ENCODE measurements around the gene ZNF335.

ZNF335 gene

DNA sequence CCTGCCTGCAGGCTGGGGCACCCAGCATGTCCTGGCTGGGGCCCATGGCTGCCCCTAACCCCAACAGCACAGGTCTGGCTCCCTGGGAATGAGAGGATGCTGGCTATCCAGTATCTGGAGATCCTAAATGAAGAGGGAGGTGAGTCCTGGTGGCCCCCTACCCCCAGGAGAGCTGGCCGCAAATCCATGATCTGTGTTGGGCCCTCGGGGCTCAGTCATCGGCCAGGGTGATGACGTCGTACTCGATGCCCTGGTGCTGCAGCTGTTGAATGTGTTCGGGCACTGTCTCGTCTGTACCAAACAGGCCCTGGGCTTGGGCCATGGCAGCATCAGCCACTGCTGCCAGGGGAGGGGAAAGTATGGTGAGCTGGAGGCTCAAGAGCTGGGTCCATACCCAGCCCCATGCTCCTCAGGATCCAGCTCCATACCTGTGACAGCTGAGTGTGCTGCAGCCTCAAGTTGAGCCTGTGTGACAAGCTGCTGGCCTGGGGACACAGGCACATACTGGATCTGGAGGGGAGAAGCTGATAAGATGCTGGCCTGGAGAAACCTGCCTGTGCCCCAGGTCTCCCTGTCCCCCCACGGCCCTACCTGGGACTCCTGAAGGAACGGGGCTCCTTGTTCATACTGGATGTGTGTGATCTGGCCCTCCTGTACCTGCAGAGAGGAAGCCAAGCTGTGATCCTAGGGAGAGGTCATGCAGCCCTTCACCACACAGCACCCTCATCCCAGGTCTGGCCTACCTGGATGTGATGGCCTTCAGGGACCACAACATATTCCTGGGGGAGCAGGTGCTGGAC lies 23.1 kb downstream of the ZNF335 start:
- Histone ChIP-seq H2AFZ (ENCODE audit: low read length) (no peak overlapping the region), H3K36me3 (ENCODE audit: insufficient read depth, low read length) (peaks cover 97% of the 10 kb centered on the region), H3K4me2 (ENCODE audit: low read length) (no peak overlapping the region), H3K9me3 (ENCODE audit: low read length) (no peaks in the 10 kb centered on the region), H3K27me3 (ENCODE audit: insufficient read depth, low read length) (no peaks in the 10 kb centered on the region), H4K20me1 (ENCODE audit: insufficient read depth, low read length) (no peaks in the 10 kb centered on the region), H3K4me1 (ENCODE audit: insufficient read depth, low read length, severe bottlenecking) (no peaks in the 10 kb centered on the region), H3F3A (ENCODE audit: insufficient read depth, low read length) (no peaks in the 10 kb centered on the region), H3K9me2 (ENCODE audit: low read depth, low read length) (no peaks in the 10 kb centered on the region), H3K79me2 (ENCODE audit: insufficient read depth, low read length) (no peaks in the 10 kb centered on the region), H3K4me3 (ENCODE audit: low read depth, low read length, poor library complexity, severe bottlenecking) (no peak overlapping the region), H3K9ac (ENCODE audit: low read length) (no peak overlapping the region), H3K27ac (ENCODE audit: low read depth, low read length, poor library complexity, severe bottlenecking) (no peak overlapping the region)
- TF ChIP-seq, protein P1, sequence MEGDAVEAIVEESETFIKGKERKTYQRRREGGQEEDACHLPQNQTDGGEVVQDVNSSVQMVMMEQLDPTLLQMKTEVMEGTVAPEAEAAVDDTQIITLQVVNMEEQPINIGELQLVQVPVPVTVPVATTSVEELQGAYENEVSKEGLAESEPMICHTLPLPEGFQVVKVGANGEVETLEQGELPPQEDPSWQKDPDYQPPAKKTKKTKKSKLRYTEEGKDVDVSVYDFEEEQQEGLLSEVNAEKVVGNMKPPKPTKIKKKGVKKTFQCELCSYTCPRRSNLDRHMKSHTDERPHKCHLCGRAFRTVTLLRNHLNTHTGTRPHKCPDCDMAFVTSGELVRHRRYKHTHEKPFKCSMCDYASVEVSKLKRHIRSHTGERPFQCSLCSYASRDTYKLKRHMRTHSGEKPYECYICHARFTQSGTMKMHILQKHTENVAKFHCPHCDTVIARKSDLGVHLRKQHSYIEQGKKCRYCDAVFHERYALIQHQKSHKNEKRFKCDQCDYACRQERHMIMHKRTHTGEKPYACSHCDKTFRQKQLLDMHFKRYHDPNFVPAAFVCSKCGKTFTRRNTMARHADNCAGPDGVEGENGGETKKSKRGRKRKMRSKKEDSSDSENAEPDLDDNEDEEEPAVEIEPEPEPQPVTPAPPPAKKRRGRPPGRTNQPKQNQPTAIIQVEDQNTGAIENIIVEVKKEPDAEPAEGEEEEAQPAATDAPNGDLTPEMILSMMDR (IDR thresholded peaks at IDR 0.05; ENCODE audit: low read length), result no peak
- TF ChIP-seq EZH2 (IDR thresholded peaks at IDR 0.05; ENCODE audit: borderline replicate concordance, low read length), result no peak

DNA sequence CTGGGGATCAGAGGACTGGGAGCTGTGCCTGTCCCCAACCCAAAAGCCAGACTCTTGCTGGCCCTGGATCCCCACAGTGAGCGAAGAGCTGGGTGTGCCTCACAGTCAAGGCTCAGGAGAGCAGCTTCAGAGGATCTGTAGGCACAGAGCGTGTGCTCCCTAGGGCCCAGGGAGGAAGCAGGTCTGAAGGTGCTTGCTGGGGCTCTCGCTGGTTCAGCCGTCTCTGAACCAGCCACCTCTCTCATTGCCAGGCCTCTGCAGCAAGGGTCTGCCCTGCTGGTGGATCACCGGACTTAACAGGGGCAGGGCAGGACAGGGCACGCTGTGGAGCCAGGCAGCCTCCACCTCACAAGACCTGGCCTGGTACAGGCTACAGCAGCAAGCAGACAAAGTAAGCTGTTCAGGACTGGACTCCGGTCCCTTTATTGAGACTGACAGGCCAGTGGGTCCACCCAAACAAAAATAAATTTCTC lies 23.7 kb downstream of the ZNF335 start:
- H3K36me3 ChIP-seq (ENCODE audit: insufficient read depth, low read length), result peaks cover 97% of the 10 kb centered on the region
- no peak overlapping the region for H3K4me2 ChIP-seq (ENCODE audit: low read length)
- H3K79me2 ChIP-seq (ENCODE audit: insufficient read depth, low read length), result no peaks in the 10 kb centered on the region
- no peaks in the 10 kb centered on the region for H3K9me3 ChIP-seq (ENCODE audit: low read length)
- H3K4me1 ChIP-seq (ENCODE audit: insufficient read depth, low read length, severe bottlenecking), result no peaks in the 10 kb centered on the region
- no peak overlapping the region for H3K27ac ChIP-seq (ENCODE audit: low read depth, low read length, poor library complexity, severe bottlenecking)
- H4K20me1 ChIP-seq (ENCODE audit: insufficient read depth, low read length), result no peaks in the 10 kb centered on the region
- H3K9ac ChIP-seq (ENCODE audit: low read length), result no peak overlapping the region
- H3K9me2 ChIP-seq (ENCODE audit: low read depth, low read length), result no peaks in the 10 kb centered on the region
- H2AFZ ChIP-seq (ENCODE audit: low read length), result no peak overlapping the region
- no peak for TF ChIP-seq EZH2 (IDR thresholded peaks at IDR 0.05; ENCODE audit: borderline replicate concordance, low read length)
- TF ChIP-seq, protein P1 (IDR thresholded peaks at IDR 0.05; ENCODE audit: low read length), result no peak
- H3F3A ChIP-seq (ENCODE audit: insufficient read depth, low read length), result no peaks in the 10 kb centered on the region
- H3K4me3 ChIP-seq (ENCODE audit: low read depth, low read length, poor library complexity, severe bottlenecking), result no peak overlapping the region
- no peaks in the 10 kb centered on the region for H3K27me3 ChIP-seq (ENCODE audit: insufficient read depth, low read length)

DNA sequence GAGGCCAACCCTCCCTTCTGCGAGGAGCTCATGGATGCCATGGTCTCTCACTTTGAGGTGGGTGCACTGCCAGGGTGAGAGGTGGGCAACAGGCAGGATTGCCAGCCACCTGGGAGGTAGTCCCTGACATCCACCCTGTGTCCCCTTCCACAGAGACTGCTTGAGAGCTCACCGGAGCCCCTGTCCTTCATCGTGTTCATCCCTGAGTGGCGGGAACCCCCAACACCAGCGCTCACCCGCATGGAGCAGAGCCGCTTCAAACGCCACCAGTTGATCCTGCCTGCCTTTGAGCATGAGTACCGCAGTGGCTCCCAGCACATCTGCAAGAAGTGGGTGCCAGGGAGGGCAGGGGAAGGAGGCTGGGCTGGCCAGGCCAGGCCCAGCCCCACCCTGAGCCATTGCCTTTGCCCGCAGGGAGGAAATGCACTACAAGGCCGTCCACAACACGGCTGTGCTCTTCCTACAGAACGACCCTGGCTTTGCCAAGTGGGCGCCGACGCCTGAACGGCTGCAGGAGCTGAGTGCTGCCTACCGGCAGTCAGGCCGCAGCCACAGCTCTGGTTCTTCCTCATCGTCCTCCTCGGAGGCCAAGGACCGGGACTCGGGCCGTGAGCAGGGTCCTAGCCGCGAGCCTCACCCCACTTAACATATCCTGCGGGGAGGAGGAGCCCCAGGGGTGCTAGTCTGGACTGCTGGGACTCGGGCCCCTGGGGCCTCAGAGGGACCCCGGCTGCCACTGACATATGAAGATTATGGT lies 24.7 kb downstream of the ZNF335 start:
- Histone ChIP-seq H3K27me3 (ENCODE audit: insufficient read depth, low read length) (no peaks in the 10 kb centered on the region), H3K9ac (ENCODE audit: low read length) (no peak overlapping the region), H3K27ac (ENCODE audit: low read depth, low read length, poor library complexity, severe bottlenecking) (no peak overlapping the region), H3K36me3 (ENCODE audit: insufficient read depth, low read length) (peaks cover 94% of the 10 kb centered on the region), H3K4me3 (ENCODE audit: low read depth, low read length, poor library complexity, severe bottlenecking) (no peak overlapping the region), H3K4me2 (ENCODE audit: low read length) (no peak overlapping the region), H3K4me1 (ENCODE audit: insufficient read depth, low read length, severe bottlenecking) (no peaks in the 10 kb centered on the region), H3F3A (ENCODE audit: insufficient read depth, low read length) (no peaks in the 10 kb centered on the region), H2AFZ (ENCODE audit: low read length) (no peak overlapping the region), H3K9me3 (ENCODE audit: low read length) (no peaks in the 10 kb centered on the region), H3K79me2 (ENCODE audit: insufficient read depth, low read length) (no peaks in the 10 kb centered on the region), H3K9me2 (ENCODE audit: low read depth, low read length) (no peaks in the 10 kb centered on the region), H4K20me1 (ENCODE audit: insufficient read depth, low read length) (no peaks in the 10 kb centered on the region)
- TF ChIP-seq, protein P1 (IDR thresholded peaks at IDR 0.05; ENCODE audit: low read length), result no peak
- no peak for TF ChIP-seq EZH2 (IDR thresholded peaks at IDR 0.05; ENCODE audit: borderline replicate concordance, low read length)

Measured in OCI-LY1 (cell line).